Activated naive CD8-positive, alpha-beta T cell (primary cell): Measurements from ENCODE around the gene SULT4A1.

Experiments
- H3K27ac Mint-ChIP-seq: one replicate; pipeline ENCODE4 v1.8.0; 2021; ENCODE audit warnings: mixed read lengths
- H3K27me3 Mint-ChIP-seq: one replicate; pipeline ENCODE4 v1.8.0; 2021; ENCODE audit warnings: mixed read lengths
- H3K36me3 Mint-ChIP-seq: one replicate; pipeline ENCODE4 v1.8.0; 2021; ENCODE audit warnings: mixed read lengths
- H3K4me1 Mint-ChIP-seq: one replicate; pipeline ENCODE4 v1.8.0; 2021; ENCODE audit warnings: low read depth, mixed read lengths
- H3K4me3 Mint-ChIP-seq: one replicate; pipeline ENCODE4 v1.8.0; 2021; ENCODE audit warnings: mild to moderate bottlenecking, mixed read lengths
- H3K9me3 Mint-ChIP-seq: one replicate; pipeline ENCODE4 v1.8.0; 2021; ENCODE audit warnings: low read depth, mixed read lengths

The SULT4A1 gene

DNA sequence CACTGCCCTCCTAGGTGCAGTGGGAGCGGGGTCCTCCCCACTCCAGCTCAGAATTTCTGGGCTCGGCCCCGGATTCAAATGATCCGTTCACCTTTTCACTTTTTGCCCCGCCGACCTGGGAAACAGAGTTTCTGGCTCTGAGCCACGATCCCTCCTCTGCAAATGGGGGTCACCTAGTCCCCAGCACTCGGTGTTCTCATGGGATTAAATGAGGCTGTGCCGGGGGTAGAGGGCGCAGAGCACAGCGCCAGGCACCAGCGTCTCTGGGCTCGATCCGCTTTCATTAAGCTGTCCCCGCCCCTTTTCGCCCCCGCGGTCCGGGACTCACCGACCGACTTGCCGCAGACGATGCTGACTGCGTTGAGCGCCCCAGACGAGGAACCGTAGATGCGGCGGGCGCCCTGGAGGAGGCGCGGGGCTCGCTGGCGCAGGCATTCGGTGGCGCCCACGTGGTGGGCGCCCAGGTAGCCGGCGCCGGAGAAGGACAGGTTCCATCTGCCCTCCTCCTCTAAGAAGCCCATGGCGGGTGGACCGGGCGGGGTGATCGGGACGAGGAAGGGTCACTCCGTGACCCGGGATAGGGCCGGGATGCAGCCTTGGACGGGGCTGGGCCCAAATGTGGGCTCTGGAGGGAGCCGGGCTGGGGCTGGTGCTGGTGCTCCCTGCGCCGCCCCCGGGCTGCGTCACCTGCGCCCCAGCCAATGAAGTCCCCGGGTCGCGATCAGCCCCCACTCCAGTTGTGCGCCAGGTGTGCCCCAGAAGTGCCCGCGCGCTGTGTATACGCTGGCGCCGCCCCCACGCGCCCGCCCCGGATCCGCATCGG, 29.3 kb upstream of the SULT4A1 start, which contains the start of gene PNPLA5:
Gene PNPLA5, minus strand, starts transcription at position 654 of the 823 bp plus-strand sequence. Its CDS starts 133 bp downstream, at position 521.
- H3K27ac Mint-ChIP-seq, result no peak within 1 kb of the TSS
- no peak within 1 kb of the TSS for H3K4me3 Mint-ChIP-seq
- peaks cover 22% of the 10 kb centered on the region for H3K27me3 Mint-ChIP-seq

GRCh38 chr22:43890901-43891331, 28.6 kb upstream of the SULT4A1 start:
- no peak overlapping the region for H3K27ac Mint-ChIP-seq
- peaks cover 22% of the 10 kb centered on the region for H3K27me3 Mint-ChIP-seq
- no peaks in the 10 kb centered on the region for H3K4me1 Mint-ChIP-seq
- no peaks in the 10 kb centered on the region for H3K9me3 Mint-ChIP-seq
- H3K36me3 Mint-ChIP-seq, result no peaks in the 10 kb centered on the region
- H3K4me3 Mint-ChIP-seq, result no peak overlapping the region

More for the DNA sequence above, 29.3 kb upstream of the SULT4A1 start, which contains the start of gene PNPLA5:
- no peaks in the 10 kb centered on the region for H3K4me1 Mint-ChIP-seq
- no peaks in the 10 kb centered on the region for H3K36me3 Mint-ChIP-seq
- H3K9me3 Mint-ChIP-seq, result no peaks in the 10 kb centered on the region

- H3K27me3 Mint-ChIP-seq, result peaks cover 25% of the 10 kb centered on the region
- no peaks in the 10 kb centered on the region for H3K36me3 Mint-ChIP-seq
These were observed 27.5 kb upstream of the SULT4A1 start for GRCh38 chr22:43889860-43890253.

GRCh38 chr22:43889201-43889859, 27.0 kb upstream of the SULT4A1 start:
- Mint-ChIP-seq H3K9me3 (no peaks in the 10 kb centered on the region), H3K4me3 (no peak overlapping the region), H3K4me1 (no peaks in the 10 kb centered on the region), H3K36me3 (no peaks in the 10 kb centered on the region), H3K27me3 (peaks cover 25% of the 10 kb centered on the region), H3K27ac (no peak overlapping the region)

More at GRCh38 chr22:43889860-43890253, 27.5 kb upstream of the SULT4A1 start:
- no peaks in the 10 kb centered on the region for H3K9me3 Mint-ChIP-seq
- H3K27ac Mint-ChIP-seq, result no peak overlapping the region
- H3K4me1 Mint-ChIP-seq, result no peaks in the 10 kb centered on the region
- H3K4me3 Mint-ChIP-seq, result no peak overlapping the region

GRCh38 chr22:43888740-43889139, 26.4 kb upstream of the SULT4A1 start:
- Mint-ChIP-seq H3K4me1 (no peaks in the 10 kb centered on the region), H3K36me3 (no peaks in the 10 kb centered on the region), H3K4me3 (no peak overlapping the region), H3K9me3 (no peaks in the 10 kb centered on the region), H3K27ac (no peak overlapping the region), H3K27me3 (peaks cover 25% of the 10 kb centered on the region)

DNA sequence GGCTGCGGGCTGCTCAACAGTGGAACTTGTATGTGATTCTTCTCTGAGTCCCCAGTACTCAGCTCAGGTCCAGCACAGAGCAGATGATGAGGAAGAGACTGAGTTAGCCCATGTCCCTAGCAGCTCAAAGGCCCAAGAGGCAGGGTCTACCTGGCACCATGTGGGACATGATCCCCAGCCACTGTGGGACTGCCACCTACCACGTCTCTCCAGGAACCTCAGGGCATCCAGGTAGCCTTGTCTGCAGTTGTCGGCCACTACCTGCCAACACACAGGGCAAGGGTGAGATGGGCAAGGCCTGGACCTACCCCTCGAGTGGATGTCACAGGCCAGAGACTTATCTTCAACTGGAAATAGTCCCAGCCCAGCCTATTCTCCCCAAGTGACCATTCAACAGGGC, 25.1 kb upstream of the SULT4A1 start:
- no peaks in the 10 kb centered on the region for H3K4me1 Mint-ChIP-seq
- no peaks in the 10 kb centered on the region for H3K9me3 Mint-ChIP-seq
- H3K4me3 Mint-ChIP-seq, result no peak overlapping the region
- no peak overlapping the region for H3K27ac Mint-ChIP-seq
- peaks cover 26% of the 10 kb centered on the region for H3K27me3 Mint-ChIP-seq
- no peaks in the 10 kb centered on the region for H3K36me3 Mint-ChIP-seq

GRCh38 chr22:43886231-43886630, 23.9 kb upstream of the SULT4A1 start:
- peaks cover 23% of the 10 kb centered on the region for H3K27me3 Mint-ChIP-seq
- H3K4me1 Mint-ChIP-seq, result no peaks in the 10 kb centered on the region
- H3K27ac Mint-ChIP-seq, result no peak overlapping the region
- no peak overlapping the region for H3K4me3 Mint-ChIP-seq
- H3K9me3 Mint-ChIP-seq, result no peaks in the 10 kb centered on the region
- no peaks in the 10 kb centered on the region for H3K36me3 Mint-ChIP-seq

DNA sequence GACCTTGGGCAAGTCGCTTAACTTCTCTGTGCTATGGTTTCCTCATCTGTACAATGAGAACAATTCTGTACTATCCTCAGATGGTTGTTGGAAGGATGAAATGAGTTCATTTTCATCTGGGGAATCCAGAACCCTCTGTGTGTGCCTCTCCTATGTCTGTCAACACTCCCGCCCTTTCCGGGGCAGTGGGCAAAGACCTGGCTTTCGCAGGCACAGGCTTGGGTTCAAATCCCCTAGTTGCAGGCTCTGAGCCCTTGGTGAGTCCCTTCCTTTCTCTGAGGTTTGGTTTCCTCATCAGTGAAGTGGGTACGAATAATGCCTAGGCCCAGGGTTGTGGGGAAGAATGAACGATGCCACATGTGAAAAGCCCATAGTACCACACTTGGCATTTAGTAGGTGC, 23.5 kb upstream of the SULT4A1 start:
- Mint-ChIP-seq H3K4me3 (no peak overlapping the region), H3K36me3 (no peaks in the 10 kb centered on the region), H3K4me1 (no peaks in the 10 kb centered on the region), H3K27ac (no peak overlapping the region), H3K9me3 (no peaks in the 10 kb centered on the region), H3K27me3 (peaks cover 23% of the 10 kb centered on the region)

DNA sequence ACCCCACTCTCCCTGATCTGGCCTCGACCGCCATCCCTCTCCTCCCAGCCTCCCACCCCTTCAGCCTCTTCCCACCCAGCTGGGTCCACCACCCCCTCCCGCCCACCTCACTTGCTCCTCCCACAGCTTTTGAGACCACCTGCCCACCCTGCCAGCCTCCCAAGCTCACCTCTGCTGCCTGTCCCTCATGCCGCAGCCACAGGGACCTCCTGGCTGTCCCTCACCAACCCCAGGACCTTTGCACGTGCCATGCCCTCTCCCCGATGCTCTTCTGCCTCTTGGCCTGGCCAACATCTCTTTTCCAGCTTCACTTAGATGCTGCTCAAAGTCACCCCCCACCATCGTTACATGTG, 23.0 kb upstream of the SULT4A1 start:
- no peaks in the 10 kb centered on the region for H3K4me1 Mint-ChIP-seq
- peaks cover 18% of the 10 kb centered on the region for H3K27me3 Mint-ChIP-seq
- no peak overlapping the region for H3K27ac Mint-ChIP-seq
- H3K9me3 Mint-ChIP-seq, result no peaks in the 10 kb centered on the region
- H3K36me3 Mint-ChIP-seq, result no peaks in the 10 kb centered on the region
- H3K4me3 Mint-ChIP-seq, result no peak overlapping the region

DNA sequence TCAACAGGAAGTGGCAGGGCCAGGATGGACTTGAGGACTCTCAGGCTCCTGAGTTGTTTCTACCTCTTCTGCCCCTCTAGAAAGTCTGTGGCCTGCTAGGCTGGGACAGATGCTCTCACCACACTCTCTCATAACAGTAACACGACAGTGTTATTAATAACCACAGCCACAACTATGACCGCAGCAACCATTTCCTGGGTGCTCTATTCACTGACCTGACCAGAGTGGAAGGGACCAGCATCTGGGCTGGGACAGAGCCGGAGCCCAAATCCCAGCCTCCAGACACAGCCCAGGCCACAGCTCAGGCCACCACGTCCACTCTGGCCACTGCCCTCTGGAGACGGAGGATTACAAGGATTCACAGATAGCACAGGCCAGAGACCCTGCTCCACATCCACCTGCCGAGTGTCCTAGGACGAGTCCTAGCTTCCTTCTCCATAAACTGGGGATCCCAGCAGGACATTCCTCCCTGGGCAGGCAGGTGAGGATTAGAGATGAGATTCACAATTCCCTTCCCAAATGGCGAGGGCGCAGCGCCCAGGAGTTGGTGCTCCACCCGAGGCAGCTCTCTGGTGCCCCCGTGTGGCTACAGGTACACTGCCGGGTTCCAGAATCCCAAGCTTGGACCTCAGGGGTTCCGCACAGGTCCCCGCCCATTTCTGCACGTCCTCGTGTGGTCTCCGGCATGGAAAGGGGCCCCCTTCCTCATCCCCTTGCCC, 22.4 kb upstream of the SULT4A1 start:
- H3K4me1 Mint-ChIP-seq, result no peaks in the 10 kb centered on the region

GRCh38 chr22:43883719-43884415, 21.6 kb upstream of the SULT4A1 start:
- Mint-ChIP-seq H3K9me3 (no peaks in the 10 kb centered on the region), H3K27me3 (peaks cover 14% of the 10 kb centered on the region), H3K4me3 (no peak overlapping the region), H3K4me1 (no peaks in the 10 kb centered on the region), H3K27ac (no peak overlapping the region), H3K36me3 (no peaks in the 10 kb centered on the region)

More for the DNA sequence above, 22.4 kb upstream of the SULT4A1 start:
- no peak overlapping the region for H3K4me3 Mint-ChIP-seq
- no peaks in the 10 kb centered on the region for H3K9me3 Mint-ChIP-seq
- H3K27me3 Mint-ChIP-seq, result peaks cover 15% of the 10 kb centered on the region
- no peak overlapping the region for H3K27ac Mint-ChIP-seq
- no peaks in the 10 kb centered on the region for H3K36me3 Mint-ChIP-seq

- no peak overlapping the region for H3K27ac Mint-ChIP-seq
- peaks cover 15% of the 10 kb centered on the region for H3K27me3 Mint-ChIP-seq
- H3K9me3 Mint-ChIP-seq, result no peaks in the 10 kb centered on the region
- no peaks in the 10 kb centered on the region for H3K4me1 Mint-ChIP-seq
- no peaks in the 10 kb centered on the region for H3K36me3 Mint-ChIP-seq
- no peak overlapping the region for H3K4me3 Mint-ChIP-seq
These were observed 20.8 kb upstream of the SULT4A1 start for GRCh38 chr22:43883012-43883661.

- Mint-ChIP-seq H3K4me3 (no peak overlapping the region), H3K27me3 (peaks cover 16% of the 10 kb centered on the region), H3K4me1 (no peaks in the 10 kb centered on the region), H3K36me3 (no peaks in the 10 kb centered on the region), H3K9me3 (no peaks in the 10 kb centered on the region), H3K27ac (no peak overlapping the region)
These were observed 19.9 kb upstream of the SULT4A1 start for GRCh38 chr22:43882122-43882767.
